ENCODE results near the gene EIF5B. TPM values are rescaled to one million over a fixed set of nuclear protein-coding genes. Genes with fewer than 3 reads are reported as not detected.
"Not testable (repeated sequence)": the region's sequence is repeated elsewhere in the genome, so short reads cannot be mapped to it uniquely, and the experiment has no call there.

EIF5B gene
- total and polyA plus RNA-seq, 12 donors, result 64.5 to 176 (median 91.8) TPM

- H3K27me3 ChIP-seq, result no peaks in the 10 kb centered on the region
- no peak overlapping the region for H3K27ac ChIP-seq
- H3K4me3 ChIP-seq, result no peak overlapping the region
- no peak for DNase-seq
- intact Hi-C loops (cut with DNase I), result no loop called here
- H3K36me3 ChIP-seq, result peaks cover 0 to 19% (median 5%) of the 10 kb centered on the region in 9 donors
- ATAC-seq, result no peak
- TF ChIP-seq CTCF (IDR thresholded peaks at IDR 0.05), result no peak
- no peaks in the 10 kb centered on the region for H3K9me3 ChIP-seq
- peaks cover 0 to 19% (median 4%) of the 10 kb centered on the region in 9 donors for H3K4me1 ChIP-seq
Measured at GRCh38 chr2:99356853-99357252, 19.7 kb downstream of the EIF5B start.

- no peaks in the 10 kb centered on the region for H3K9me3 ChIP-seq
- H3K4me1 ChIP-seq, result no peaks in the 10 kb centered on the region
- no peak overlapping the region for H3K4me3 ChIP-seq
- H3K27me3 ChIP-seq, result no peaks in the 10 kb centered on the region
- 45 to 77% methylated on average over 2 of the region's 2 CpGs for WGBS, 2 donors
- no peak for TF ChIP-seq CTCF (IDR thresholded peaks at IDR 0.05)
- no peak overlapping the region for H3K27ac ChIP-seq
- peaks cover 0 to 100% (median 72%) of the 10 kb centered on the region in 9 donors for H3K36me3 ChIP-seq
- no peak for ATAC-seq
- intact Hi-C loops (cut with DNase I), result no loop called here
- DNase-seq, result no peak
Measured at GRCh38 chr2:99365661-99366060, 28.5 kb downstream of the EIF5B start.

- H3K27ac ChIP-seq; DNase-seq; H3K4me3 ChIP-seq; ATAC-seq; H3K9me3 ChIP-seq; H3K27me3 ChIP-seq; H3K4me1 ChIP-seq; intact Hi-C loops (cut with DNase I): not testable (repeated sequence)
- WGBS, 2 donors, result 98 to 99% methylated on average over 5 of the region's 5 CpGs
- peaks cover 0 to 100% (median 83%) of the 10 kb centered on the region in 9 donors for H3K36me3 ChIP-seq
Measured at GRCh38 chr2:99368854-99369253, 31.7 kb downstream of the EIF5B start.

GRCh38 chr2:99373144-99373543, 36.0 kb downstream of the EIF5B start:
- Histone ChIP-seq H3K36me3 (peaks cover 0 to 100% (median 64%) of the 10 kb centered on the region in 9 donors), H3K27me3 (no peaks in the 10 kb centered on the region), H3K4me1 (no peaks in the 10 kb centered on the region), H3K9me3 (peaks cover 0 to 15% (median 0%) of the 10 kb centered on the region in 11 donors), H3K4me3 (no peak overlapping the region), H3K27ac (no peak overlapping the region)
- ATAC-seq (no peak), DNase-seq (no peak)
- no peak for TF ChIP-seq CTCF (IDR thresholded peaks at IDR 0.05)
- intact Hi-C loops (cut with DNase I), result no loop called here
- 98 to 100% methylated on average over 4 of the region's 4 CpGs for WGBS, 2 donors

GRCh38 chr2:99374747-99375146, 37.6 kb downstream of the EIF5B start:
- intact Hi-C loops (cut with DNase I), result no loop called here
- peaks cover 0 to 100% (median 59%) of the 10 kb centered on the region in 9 donors for H3K36me3 ChIP-seq

More at GRCh38 chr2:99374747-99375146, 37.6 kb downstream of the EIF5B start:
- peaks cover 0 to 15% (median 0%) of the 10 kb centered on the region in 11 donors for H3K9me3 ChIP-seq
- no peak for DNase-seq
- no peak for TF ChIP-seq CTCF (IDR thresholded peaks at IDR 0.05)
- no peaks in the 10 kb centered on the region for H3K4me1 ChIP-seq
- no peaks in the 10 kb centered on the region for H3K27me3 ChIP-seq
- H3K4me3 ChIP-seq, result no peak overlapping the region
- no peak overlapping the region for H3K27ac ChIP-seq
- ATAC-seq, result no peak

Data from heart right ventricle (tissue), 16 donors.